Peyer's patch (tissue), 4 donors: ENCODE measurements around the gene EXOC4.

ENCODE experiments used
- POLR2A ChIP-seq, 2 donors: fragments of 450-650 bp; IDR thresholded peaks; one replicate each; pipeline ENCODE4 v1.5.1; 2017; ENCODE audit warnings: antibody characterized with exemption in 2 of 2, mild to moderate bottlenecking in 2 of 2, moderate library complexity in 2 of 2
- TF ChIP-seq, protein P1 (sequence below), 6 experiments: fragments of 450-650 bp in 4 of 6; fragments of 200-600 bp in 2 of 6; sonication (generic) in 1 of 6; IDR thresholded peaks; one replicate each; pipeline ENCODE4 v1.5.1; 2017 to 2019; ENCODE audit warnings: antibody characterized with exemption in 6 of 6, mild to moderate bottlenecking in 3 of 6, moderate library complexity in 1 of 6

DNA sequence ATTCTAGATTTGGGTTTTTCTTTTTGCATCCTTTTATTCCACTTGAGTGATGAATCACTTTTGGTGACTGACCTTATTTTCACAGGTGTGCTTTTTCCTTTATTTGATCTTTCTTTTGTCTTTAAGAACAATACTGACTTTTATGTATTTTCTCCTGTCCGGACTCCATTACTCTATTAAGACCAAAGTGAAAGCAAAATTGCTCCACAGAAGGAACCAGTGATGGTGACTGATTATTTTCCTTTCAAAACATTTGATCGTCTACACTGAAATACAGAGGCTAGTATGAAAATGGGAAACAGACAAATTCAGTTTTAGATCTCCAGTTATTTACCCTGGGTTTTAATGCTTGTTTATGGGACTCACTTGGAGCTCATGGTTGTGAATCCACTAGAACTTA, 15.5 kb downstream of the EXOC4 start:
- TF ChIP-seq, protein P1, sequence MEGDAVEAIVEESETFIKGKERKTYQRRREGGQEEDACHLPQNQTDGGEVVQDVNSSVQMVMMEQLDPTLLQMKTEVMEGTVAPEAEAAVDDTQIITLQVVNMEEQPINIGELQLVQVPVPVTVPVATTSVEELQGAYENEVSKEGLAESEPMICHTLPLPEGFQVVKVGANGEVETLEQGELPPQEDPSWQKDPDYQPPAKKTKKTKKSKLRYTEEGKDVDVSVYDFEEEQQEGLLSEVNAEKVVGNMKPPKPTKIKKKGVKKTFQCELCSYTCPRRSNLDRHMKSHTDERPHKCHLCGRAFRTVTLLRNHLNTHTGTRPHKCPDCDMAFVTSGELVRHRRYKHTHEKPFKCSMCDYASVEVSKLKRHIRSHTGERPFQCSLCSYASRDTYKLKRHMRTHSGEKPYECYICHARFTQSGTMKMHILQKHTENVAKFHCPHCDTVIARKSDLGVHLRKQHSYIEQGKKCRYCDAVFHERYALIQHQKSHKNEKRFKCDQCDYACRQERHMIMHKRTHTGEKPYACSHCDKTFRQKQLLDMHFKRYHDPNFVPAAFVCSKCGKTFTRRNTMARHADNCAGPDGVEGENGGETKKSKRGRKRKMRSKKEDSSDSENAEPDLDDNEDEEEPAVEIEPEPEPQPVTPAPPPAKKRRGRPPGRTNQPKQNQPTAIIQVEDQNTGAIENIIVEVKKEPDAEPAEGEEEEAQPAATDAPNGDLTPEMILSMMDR (IDR thresholded peaks at IDR 0.05), result no peak
- no peak for TF ChIP-seq POLR2A (IDR thresholded peaks at IDR 0.05)
